BLaER1 (cell line): Measurements from ENCODE around the gene ZNF74.

Source experiments
- H3K27ac ChIP-seq: shearing (Covaris generic); formaldehyde crosslinking; 2 replicates; pipeline ENCODE4 v1.8.1; 2022
- H3K27me3 ChIP-seq: shearing (Covaris generic); formaldehyde crosslinking; 2 replicates; pipeline ENCODE4 v1.8.1; 2022
- H3K36me3 ChIP-seq: shearing (Covaris generic); formaldehyde crosslinking; 2 replicates; pipeline ENCODE4 v1.8.1; 2022
- H3K4me1 ChIP-seq: shearing (Covaris generic); formaldehyde crosslinking; 2 replicates; pipeline ENCODE4 v1.8.1; 2022
- H3K4me2 ChIP-seq: shearing (Covaris generic); formaldehyde crosslinking; 2 replicates; pipeline ENCODE4 v1.8.1; 2022
- H3K4me3 ChIP-seq: shearing (Covaris generic); formaldehyde crosslinking; 2 replicates; pipeline ENCODE4 v1.8.1; 2022
- H3K9ac ChIP-seq: shearing (Covaris generic); formaldehyde crosslinking; 2 replicates; pipeline ENCODE4 v1.8.1; 2022
- H3K9me3 ChIP-seq: shearing (Covaris generic); formaldehyde crosslinking; 2 replicates; pipeline ENCODE4 v1.8.1; 2022
- H4K20me1 ChIP-seq: shearing (Covaris generic); formaldehyde crosslinking; 2 replicates; pipeline ENCODE4 v1.8.1; 2022
- Cebpa-rat ChIP-seq: shearing (Covaris generic); IDR thresholded peaks from 2 replicates; pipeline ENCODE4 v1.8.1; 2022

Gene ZNF74

DNA sequence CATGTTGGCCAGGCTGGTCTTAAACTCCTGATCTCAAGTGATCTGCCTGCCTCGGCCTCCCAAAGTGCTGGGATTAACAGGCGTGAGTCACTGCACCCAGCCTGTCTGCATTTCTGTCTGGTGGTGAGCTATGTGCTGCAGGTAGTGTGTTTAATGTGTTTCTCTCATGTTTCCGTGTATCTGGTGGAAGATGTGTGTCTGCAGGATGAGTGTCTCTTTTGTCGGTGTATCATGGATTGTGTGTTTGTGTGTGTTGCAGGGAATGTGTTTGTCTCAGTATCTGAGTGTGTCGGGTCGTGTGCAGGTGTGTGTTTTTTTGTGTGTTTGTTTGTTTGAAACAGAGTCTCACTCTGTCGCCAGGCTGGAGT lies 27.5 kb downstream of the ZNF74 start:
- Histone ChIP-seq H3K9ac (no peak overlapping the region), H3K9me3 (peaks cover 7% of the 10 kb centered on the region; the same call in 1 of the 2 replicates), H3K36me3 (no peaks in the 10 kb centered on the region), H3K4me1 (peaks cover 78% of the 10 kb centered on the region), H3K27me3 (peaks cover 24% of the 10 kb centered on the region), H3K27ac (no peak overlapping the region), H4K20me1 (no peaks in the 10 kb centered on the region), H3K4me2 (peak overlapping the region; percentile 92), H3K4me3 (no peak overlapping the region)
- no peak for TF ChIP-seq Cebpa-rat

DNA sequence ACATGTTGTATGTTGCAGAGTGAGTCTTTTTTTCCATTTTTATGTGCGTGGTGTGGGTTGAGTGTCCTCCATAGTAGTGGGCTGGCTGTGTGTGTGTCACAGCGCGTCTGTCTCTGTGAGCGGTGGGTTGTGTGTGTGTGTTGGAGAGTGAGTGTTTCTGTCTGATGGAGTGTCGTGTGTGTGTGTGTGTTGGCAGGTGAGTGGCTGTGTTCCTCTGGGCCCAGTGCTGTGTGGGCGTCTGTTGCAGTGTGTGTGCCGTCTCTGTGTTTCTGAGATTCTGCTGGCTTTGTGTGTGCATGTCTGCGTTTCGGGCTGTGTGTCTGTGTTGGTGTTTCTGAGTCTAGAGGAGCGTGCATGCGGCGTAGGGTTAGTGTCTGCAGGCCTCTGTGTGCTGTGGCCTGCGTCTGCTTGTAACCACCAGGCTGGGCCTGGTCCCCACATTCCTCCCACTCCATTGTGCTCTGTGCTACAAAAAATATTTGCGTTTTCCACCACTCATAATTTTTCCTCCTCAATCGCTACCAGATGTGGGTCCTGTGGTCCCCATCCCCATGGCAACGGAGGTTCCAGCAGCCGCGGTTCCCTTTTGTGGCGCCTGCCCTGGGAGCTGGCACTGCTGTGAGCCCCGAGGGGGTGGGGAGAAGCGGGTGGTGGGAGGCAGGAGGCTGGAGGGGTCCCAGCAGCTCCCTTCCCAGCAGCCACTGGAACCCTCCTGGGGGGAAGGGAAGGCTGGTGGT lies 28.5 kb downstream of the ZNF74 start:
- Histone ChIP-seq H3K4me3 (0 out of 2 replicates have a peak overlapping the region, but pooled peaks have one; percentile 6), H3K4me1 (peaks cover 69% of the 10 kb centered on the region), H3K9ac (peak overlapping the region; percentile 16; the same call in 1 of the 2 replicates), H3K36me3 (no peaks in the 10 kb centered on the region), H3K9me3 (peaks cover 7% of the 10 kb centered on the region; the same call in 1 of the 2 replicates), H3K27ac (peak overlapping the region; percentile 57; the same call in 1 of the 2 replicates), H3K27me3 (peaks cover 34% of the 10 kb centered on the region), H4K20me1 (no peaks in the 10 kb centered on the region), H3K4me2 (peak overlapping the region; percentile 92)
- no peak for TF ChIP-seq Cebpa-rat

DNA sequence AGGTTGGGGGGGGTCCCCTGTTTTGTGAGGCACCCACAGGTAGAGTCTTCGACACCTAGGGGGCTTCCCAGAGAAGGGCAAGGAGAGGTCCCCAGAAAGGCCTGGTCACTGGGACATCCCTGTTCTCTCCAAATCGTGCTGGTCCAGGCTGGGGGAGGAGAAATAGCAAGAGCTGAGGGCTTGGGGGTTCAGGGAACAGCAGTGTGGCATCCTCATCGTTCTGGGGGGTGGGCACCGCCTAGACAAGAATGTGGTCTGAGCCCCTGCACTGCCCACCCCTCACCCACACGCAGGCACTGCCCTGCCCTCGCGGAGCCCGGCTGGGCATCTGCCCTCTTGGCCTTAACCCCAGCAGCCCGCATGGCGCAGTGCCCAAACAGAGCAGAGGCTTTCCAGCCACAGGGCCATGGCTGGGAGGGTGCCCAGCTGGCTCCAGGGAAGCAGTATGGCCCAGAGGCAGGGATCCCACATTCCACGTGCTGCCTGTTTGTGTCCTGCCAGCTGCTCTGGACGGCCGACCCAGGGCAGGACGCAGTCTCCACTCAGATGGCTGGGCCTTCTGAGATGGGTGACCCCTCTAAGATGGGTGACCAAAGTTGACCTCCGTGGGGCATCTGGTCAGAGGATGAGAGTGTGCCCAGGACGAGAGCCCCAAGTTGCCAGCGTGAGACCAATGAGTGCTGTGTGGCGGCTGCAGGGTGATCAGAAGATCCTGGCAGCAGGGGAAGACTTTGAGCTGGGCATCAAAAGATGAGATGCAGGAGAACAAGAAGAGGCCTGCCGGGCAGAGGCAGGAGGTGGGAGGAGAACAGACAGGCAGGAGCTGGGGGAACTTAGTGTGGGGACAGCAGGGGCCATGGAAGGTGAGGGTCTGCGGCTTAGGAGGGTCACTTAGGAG lies 29.3 kb downstream of the ZNF74 start:
- Histone ChIP-seq H3K36me3 (no peaks in the 10 kb centered on the region), H3K27ac (peak overlapping the region; percentile 57), H3K9me3 (peaks cover 7% of the 10 kb centered on the region; the same call in 1 of the 2 replicates), H3K9ac (peak overlapping the region; percentile 61), H3K4me1 (peaks cover 62% of the 10 kb centered on the region), H4K20me1 (no peaks in the 10 kb centered on the region), H3K27me3 (peaks cover 40% of the 10 kb centered on the region), H3K4me3 (peak overlapping the region; percentile 50), H3K4me2 (peak overlapping the region; percentile 92)
- TF ChIP-seq Cebpa-rat = no peak

DNA sequence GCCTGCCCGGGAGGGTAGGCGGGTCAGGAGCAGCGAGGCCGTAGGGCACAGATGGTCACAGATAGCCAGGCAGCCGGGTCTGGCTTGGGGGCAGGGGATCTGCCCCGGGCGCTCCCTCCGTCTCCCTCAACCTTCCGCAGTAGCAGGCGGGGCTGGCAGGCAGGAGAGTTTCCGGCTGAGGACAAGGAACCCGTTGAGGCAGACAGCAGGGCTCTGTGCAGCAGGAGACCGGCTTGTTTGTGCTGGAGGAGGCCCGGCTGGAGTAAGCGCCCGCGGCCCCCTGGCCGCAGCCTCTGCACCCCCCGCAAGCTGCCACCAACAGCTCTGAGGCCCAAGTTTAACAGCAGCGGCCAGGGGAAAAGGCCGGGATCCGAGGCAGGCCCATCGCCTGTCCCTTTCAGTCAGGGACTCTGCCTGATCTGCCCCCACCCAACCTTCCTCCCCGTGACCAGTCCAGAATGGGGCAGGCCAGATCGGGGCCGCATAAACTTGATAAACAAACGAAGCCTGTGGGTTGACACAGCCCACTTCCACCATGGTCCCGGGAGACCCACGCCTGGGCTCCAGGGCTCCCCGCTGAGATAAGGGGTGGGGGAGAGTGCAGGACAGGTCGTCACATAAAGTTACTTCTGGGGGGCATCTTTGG lies 30.1 kb downstream of the ZNF74 start:
- H3K27ac ChIP-seq = peak overlapping the region; percentile 57
- H3K27me3 ChIP-seq = peaks cover 48% of the 10 kb centered on the region
- peaks cover 62% of the 10 kb centered on the region for H3K4me1 ChIP-seq
- H4K20me1 ChIP-seq = no peaks in the 10 kb centered on the region
- peak overlapping the region; percentile 92 for H3K4me2 ChIP-seq
- H3K9me3 ChIP-seq = peaks cover 7% of the 10 kb centered on the region; the same call in 1 of the 2 replicates
- TF ChIP-seq Cebpa-rat = no peak
- H3K36me3 ChIP-seq = no peaks in the 10 kb centered on the region
- H3K9ac ChIP-seq = peak overlapping the region; percentile 61
- peak overlapping the region; percentile 50 for H3K4me3 ChIP-seq

DNA sequence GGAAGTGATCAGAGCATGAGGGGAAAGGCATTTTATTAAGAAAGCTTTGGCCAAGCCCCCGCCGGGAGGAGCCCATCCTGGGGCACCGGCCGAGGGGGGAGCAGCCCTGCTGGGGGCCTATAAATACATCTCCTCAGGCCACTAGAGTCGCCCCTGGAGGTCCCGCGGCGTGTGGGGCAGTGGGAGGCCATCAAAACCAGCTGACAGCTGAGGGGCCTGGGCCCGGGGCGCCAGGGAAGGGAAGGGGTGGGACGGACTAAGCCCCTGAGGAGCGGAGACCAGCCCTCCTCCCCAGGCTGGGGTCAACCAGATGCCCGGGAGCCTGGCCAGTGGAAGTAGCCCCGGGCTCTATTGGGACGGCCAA lies 30.6 kb downstream of the ZNF74 start:
- Histone ChIP-seq H3K27ac (no peak overlapping the region; the same call in 1 of the 2 replicates), H3K4me1 (peaks cover 65% of the 10 kb centered on the region)

DNA sequence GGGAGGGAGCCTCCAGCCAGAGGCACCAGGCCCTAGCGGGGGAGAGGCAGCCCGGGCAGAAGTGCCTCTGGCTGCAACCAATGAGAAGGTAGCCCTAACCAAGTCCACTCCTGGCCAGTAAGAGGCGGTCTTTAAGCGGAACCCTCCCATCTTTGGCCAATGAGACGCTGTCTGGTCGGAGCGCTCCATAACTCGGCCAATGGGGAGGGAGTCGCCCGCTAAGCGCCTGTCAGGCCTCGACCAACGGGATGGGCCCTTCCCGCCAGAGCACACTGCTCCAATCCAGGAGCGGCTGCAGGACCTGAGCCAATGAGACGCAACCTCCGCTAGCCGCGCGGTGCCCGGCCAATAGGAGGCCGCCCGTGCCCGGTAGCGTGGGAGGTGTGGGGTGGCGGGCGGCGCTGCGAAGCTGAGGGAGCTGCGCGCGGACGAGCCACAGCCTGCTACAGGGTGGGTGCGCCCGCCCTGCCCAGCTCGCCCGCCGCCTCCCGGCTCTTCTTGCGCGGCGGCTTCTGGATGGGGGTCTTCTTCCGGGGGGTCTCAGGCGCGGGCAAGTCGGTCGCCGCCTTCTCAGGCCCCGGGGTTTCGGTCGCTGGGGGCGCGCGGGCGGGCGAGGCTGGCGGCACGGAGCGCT lies 31.1 kb downstream of the ZNF74 start:
- Histone ChIP-seq H3K9me3 (peaks cover 7% of the 10 kb centered on the region; the same call in 1 of the 2 replicates), H3K4me2 (peak overlapping the region; percentile 92), H3K36me3 (no peaks in the 10 kb centered on the region), H4K20me1 (peaks cover 6% of the 10 kb centered on the region), H3K27me3 (peaks cover 56% of the 10 kb centered on the region), H3K4me3 (no peak overlapping the region), H3K9ac (no peak overlapping the region), H3K4me1 (peaks cover 66% of the 10 kb centered on the region), H3K27ac (no peak overlapping the region)
- no peak for TF ChIP-seq Cebpa-rat

More for the DNA sequence above, 30.6 kb downstream of the ZNF74 start:
- H3K9ac ChIP-seq = no peak overlapping the region
- H3K27me3 ChIP-seq = peaks cover 51% of the 10 kb centered on the region
- H3K9me3 ChIP-seq = peaks cover 7% of the 10 kb centered on the region; the same call in 1 of the 2 replicates
- 0 out of 2 replicates have a peak overlapping the region, but pooled peaks have one; percentile 50 for H3K4me3 ChIP-seq
- no peaks in the 10 kb centered on the region for H3K36me3 ChIP-seq
- no peak for TF ChIP-seq Cebpa-rat
- peaks cover under 1% of the 10 kb centered on the region; the same call in 1 of the 2 replicates for H4K20me1 ChIP-seq
- peak overlapping the region; percentile 92 for H3K4me2 ChIP-seq

DNA sequence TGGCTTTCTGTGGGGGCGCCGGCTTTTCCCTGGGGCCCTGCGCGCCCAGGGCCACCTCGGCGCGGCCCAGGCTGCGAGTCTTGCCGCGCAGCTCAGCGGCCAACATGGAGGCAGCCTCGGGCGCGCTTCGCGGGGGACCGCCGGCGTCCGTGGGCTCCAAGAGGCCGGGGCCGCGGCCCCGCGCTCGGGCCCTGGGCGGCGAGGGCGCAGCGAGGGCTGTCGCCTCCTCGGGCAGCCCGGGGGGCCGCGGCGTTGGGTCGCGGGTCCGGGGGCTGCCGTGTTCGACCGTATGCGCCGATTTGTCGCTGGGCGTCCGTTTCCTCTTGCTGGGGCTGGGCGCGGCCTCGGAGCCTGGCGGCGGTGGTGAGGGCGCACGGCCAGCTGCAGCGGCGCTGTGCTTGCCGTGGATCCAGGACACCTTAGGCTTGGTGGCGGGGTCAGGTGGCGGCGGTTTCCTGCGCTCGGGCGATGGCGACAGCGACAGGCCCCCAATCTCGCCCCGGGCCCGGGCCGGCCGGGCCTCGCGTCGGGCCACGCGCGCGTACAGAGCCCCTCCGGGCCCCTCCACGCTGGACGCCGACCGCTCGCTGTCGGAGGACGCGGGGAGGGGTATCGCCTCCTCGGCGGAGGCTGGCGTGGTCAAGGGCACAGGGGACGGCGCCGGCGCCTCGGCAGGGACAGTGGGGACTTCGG lies 31.8 kb downstream of the ZNF74 start:
- H4K20me1 ChIP-seq = peaks cover 12% of the 10 kb centered on the region
- H3K36me3 ChIP-seq = no peaks in the 10 kb centered on the region
- no peak overlapping the region for H3K27ac ChIP-seq
- H3K4me1 ChIP-seq = peaks cover 66% of the 10 kb centered on the region
- no peak for TF ChIP-seq Cebpa-rat
- H3K4me3 ChIP-seq = no peak overlapping the region
- peaks cover 8% of the 10 kb centered on the region; the same call in 1 of the 2 replicates for H3K9me3 ChIP-seq
- H3K27me3 ChIP-seq = peaks cover 63% of the 10 kb centered on the region
- no peak overlapping the region for H3K4me2 ChIP-seq
- no peak overlapping the region for H3K9ac ChIP-seq

DNA sequence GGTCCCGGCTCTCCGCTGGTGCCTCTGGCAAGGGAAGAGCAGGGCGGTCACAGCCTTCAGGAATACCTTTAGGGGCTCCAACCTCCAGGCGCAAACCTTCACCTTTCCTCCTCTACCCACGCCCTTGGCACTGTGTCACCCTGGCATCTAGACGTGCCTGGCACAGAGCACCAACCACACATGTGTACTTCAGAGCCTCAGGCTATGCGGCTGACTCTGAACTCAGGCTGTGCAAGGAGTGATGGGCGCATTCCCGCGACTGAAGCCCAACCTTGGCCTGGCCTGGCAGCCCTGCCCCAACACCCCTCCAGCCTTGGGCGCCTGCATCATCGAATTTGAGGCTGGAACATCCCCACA lies 32.3 kb downstream of the ZNF74 start:
- no peak for TF ChIP-seq Cebpa-rat
- no peak overlapping the region for H3K4me2 ChIP-seq
- H3K27ac ChIP-seq = no peak overlapping the region
- H3K27me3 ChIP-seq = peaks cover 68% of the 10 kb centered on the region
- H3K9ac ChIP-seq = no peak overlapping the region
- peaks cover 18% of the 10 kb centered on the region for H4K20me1 ChIP-seq
- H3K36me3 ChIP-seq = no peaks in the 10 kb centered on the region
- H3K4me1 ChIP-seq = peaks cover 66% of the 10 kb centered on the region
- peaks cover 13% of the 10 kb centered on the region; the same call in 1 of the 2 replicates for H3K9me3 ChIP-seq
- no peak overlapping the region for H3K4me3 ChIP-seq
